GM19455 (cell line): ENCODE results near the gene STRIP2.

ENCODE experiments used
- ATAC-seq: cut with Tn5 transposase; IDR thresholded peaks from one replicate; pipeline ENCODE4 v1.9.1; 2021; ENCODE audit not compliant: unreplicated experiment

Gene STRIP2

GRCh38 chr7:129482781-129483180 lies 48.5 kb downstream of the STRIP2 start:
- no peak for ATAC-seq

GRCh38 chr7:129489491-129489890 lies 55.3 kb downstream of the STRIP2 start:
- no peak for ATAC-seq

DNA sequence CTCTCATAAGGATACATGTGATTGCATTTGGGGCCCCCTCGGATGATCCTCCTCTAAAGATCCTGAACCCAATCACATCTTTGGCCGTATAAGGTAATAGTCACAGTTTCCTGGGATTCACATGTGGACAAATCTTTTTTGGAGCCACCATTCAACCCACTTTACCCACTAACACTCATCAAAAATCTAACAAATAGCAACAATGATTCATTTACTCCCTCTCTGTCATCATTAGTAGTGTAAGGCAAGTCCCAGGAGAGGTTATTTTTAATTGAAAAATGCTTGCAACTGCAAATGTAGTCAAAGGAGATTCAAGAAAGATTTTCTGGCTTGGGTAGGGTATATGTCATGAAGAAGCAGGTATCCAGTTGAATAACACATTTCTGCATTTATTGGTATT lies 58.2 kb downstream of the STRIP2 start:
- ATAC-seq = no peak

DNA sequence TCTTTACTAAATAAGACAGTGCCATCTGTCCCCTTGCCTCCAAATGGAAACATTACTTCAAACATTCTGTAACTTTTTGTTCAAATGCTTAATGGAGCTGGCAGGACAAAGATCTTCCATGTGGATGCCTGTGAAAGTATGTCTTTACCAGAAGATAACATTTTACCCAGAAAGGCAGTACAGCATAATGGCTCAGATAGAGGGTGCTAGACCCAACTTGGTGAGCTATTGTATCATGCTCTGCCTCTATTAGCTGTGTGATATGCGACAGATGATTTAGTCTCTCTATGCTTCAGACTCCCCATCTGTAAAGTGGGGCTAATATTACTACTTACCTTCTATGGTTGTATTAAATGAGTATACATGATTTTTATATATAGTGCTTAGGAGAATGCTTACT lies 59.3 kb downstream of the STRIP2 start:
- ATAC-seq = no peak

DNA sequence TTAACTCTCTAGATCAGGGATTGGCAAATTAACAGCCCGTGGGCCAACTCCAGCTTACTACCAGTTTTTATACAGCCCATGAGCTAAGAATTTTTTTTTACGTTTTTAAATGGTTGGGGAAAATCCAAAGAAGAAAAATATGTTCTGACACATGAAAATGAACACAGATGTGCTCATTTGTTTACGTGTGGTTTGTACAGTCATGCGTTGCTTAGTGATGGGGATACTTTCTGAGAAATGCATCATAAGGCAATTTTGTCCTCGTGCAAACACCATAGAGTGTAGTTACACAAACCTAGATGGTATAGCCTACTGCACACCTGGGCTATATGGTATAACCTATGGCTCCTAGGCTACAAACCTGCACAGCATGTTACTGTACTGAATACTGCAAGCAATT lies 59.8 kb downstream of the STRIP2 start:
- peak; percentile 72 for ATAC-seq

DNA sequence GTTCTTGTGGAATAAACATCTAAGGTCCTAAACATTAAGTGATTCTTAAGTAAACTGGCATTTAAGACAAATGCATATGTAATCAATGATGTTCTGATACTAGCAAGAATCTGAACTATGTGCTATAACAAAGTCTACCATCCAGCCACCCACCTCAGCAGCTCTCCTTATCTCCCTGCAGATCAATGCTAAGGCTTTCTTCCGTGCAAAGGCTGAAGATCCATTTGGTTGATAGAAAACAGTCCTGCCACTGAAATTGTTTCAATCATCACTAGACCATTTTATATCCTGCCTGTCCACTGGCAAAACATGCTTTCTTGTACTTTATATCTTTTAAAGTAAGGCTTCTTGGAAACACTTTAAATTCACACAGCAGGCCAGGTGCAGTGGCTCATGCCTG lies 61.8 kb downstream of the STRIP2 start:
- ATAC-seq = no peak

DNA sequence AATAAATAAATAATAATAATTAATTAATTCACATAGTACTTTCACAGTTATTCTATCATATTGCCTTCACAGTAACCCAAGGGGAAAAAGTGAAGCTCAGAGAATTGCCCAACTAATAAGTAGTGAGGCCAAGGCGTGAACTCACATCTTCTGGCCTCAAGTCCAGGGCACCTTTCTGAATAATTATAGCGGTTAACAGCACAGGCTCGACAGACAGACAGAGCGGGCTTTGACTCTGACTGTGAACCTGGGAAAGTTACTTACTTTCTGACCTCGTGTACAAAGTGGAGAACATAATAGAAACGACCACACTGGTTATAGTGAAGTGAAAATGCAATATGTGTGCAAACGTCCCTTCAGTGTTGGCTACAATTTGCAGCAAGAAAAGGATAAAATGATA lies 62.4 kb downstream of the STRIP2 start:
- no peak for ATAC-seq

GRCh38 chr7:129497156-129497555 lies 62.9 kb downstream of the STRIP2 start:
- ATAC-seq = no peak

DNA sequence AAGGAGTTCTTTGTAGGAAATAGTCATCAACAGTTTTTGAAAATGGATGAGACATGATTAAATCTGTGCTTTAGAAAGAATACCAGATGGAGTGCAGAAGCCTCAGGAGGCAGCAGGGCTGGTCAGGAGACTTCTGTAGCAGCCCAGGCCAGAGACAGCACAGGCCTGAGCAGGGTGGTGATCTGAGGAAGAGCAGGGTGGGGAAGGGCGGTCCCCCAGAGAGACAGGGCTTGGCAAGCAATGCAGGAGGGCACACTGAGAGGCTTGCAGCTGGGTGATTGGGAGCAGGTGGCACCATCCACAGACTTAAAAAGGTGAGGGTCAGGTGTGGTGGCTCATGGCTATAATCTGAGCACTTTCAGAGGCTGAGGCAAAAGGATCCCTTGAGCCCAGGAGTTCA lies 63.8 kb downstream of the STRIP2 start:
- no peak for ATAC-seq

DNA sequence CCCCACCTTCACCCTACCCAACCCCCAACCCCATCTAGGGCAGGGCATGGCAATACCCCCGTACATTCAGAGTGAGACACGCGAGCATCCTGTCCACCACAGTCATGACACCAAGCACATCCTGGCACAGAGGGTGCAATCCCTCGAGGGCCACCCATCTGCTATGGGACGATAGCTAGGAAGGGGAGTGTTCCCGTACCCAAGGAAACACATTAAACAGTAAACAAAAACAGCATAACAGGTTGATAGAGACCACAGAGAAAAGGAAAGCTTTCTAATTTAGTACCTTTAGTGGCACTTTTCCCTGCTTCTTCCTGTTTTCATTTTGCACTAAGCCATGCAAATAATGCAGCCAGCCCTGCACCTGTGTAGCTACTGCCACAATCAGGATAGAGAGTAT lies 65.8 kb downstream of the STRIP2 start:
- ATAC-seq = no peak

DNA sequence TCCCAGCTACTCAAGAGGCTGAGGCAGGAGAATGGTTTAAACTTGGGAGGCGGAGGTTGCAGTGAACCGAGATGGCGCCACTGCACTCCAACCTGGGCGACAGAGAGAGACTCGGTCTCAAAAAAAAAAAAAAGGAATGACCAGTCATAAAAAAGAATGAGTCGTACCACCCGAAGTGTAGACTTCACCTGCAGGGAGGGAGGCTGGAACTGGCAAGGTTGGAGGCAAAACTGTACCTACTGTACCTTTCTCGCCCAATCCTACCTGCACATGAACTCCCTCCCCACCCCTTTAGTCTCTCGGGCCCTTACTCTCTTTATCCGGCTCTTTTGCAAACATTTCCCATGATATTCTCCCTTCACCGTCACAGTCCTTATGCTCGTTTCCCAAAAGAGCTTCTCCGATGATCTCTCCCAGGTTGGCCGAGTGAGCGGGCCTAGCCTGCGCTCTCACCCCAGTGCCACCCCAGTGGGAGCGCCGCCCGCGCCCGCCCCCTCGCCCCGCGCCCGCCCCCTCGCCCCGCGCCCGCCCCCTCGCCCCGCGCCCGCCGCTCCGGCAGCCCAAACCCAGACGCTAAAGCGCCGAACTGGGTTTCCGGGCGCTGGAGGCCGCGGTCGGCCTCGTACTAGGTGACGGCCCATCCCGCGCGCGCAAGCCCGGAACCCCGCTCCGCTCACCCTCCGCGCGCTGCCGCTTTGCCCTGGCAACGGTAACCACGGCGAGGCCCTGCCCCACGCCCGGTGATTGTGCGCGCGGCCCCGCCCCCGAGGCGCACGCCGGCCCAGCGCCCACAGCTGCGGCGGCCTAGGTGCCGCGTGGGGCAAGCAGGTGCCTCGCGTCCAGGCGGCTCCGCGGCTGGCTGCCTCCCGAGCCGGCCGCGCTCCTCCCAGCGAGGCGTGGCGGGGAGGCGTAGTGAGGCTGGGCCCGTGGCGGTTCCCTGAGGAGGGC lies 67.8 kb downstream of the STRIP2 start, which contains the start of gene SMKR1:
Gene SMKR1, plus strand, starts transcription at position 772 of the 948 bp plus-strand sequence. CDS start 294 bp downstream, outside the sequence.
- peak; percentile 85 for ATAC-seq

DNA sequence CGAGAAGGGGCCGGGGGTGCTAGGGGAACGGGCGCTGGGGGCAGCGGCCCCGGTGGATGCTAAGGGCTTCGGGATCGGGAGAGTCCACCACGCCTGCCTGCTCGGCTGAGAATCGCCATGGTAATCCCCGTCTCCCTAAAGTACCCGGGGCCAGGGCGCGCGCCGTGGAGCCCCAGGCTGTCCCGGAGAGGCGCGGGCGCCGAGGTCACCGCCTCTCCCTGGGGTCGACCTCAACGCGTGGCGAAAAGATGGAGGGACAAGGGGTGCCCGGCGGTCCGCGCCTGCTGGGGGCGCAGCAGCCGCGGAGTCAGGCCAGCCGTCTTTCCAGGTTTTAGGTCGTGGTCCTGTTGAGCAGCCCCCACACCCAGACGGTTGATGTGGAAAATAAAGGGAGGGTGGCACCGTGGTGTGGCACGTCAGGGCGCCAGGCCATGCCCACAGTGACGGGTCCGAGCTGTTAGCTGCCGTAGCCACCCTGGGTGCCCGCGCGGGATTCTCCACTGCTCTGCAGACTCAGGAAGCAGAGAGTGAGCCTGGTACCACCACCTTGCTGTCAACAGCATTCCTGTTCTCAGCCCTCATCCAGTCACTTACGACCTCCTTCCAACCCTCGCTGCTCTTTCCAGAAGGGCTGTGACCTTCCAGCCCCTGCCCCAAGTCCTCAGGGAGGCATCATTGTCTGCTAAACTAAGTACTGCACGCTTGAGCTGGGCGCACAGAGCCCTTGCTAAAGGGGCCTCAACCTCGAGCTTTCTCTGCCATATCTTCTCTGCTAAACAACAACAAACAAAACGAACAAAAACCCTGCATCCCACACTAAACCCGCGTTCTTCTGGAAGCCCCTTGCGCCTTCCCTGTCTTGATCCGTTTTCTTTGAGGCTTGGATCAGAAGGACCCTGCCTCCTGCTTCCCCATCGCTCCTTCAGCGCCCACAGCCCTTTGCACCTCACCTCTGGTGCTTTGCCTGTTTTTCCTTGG lies 68.8 kb downstream of the STRIP2 start:
- ATAC-seq = peak; percentile 22

DNA sequence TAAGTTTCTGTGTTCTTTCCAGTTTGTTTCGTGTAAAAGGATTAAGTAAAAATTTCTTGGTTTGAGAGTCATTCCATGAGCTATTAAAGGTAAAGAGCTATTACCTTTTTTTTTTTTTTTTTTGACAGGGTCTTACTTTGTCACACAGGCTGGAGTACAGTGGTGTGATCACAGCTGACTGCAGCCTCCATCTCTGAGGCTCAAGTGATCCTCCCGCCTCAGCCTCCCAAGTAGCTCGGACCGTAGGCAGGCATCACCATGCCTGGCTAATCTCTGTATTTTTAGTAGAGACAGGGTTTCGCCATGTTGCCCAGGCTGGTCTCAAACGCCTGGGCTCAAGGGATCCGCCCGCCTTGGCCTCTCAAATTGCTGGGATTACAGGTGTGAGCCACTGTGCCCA lies 69.5 kb downstream of the STRIP2 start:
- ATAC-seq = no peak

GRCh38 chr7:129512192-129512591 lies 78.0 kb downstream of the STRIP2 start:
- ATAC-seq = no peak

- ATAC-seq = no peak
Measured at GRCh38 chr7:129513546-129513945, 79.3 kb downstream of the STRIP2 start.

GRCh38 chr7:129514683-129515082 lies 80.5 kb downstream of the STRIP2 start:
- no peak for ATAC-seq

DNA sequence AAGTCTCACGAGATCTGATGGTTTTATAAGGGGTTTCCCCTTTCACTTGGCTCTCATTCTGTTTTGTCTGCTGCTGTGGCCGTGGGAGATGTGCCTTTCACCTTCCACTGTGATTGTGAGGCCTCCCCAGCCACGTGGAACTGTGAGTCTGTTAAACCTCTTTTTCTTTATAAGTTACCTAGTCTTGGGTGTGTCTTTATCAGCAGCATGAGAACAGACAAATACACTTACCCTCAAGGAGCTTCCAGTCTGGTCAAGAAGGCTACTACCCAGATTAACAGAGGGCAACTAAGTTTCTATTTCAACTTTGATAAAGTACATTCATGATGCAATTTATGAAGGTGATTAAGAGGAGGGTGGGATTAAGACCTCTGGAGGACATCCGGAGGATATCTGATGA lies 81.1 kb downstream of the STRIP2 start:
- no peak for ATAC-seq

DNA sequence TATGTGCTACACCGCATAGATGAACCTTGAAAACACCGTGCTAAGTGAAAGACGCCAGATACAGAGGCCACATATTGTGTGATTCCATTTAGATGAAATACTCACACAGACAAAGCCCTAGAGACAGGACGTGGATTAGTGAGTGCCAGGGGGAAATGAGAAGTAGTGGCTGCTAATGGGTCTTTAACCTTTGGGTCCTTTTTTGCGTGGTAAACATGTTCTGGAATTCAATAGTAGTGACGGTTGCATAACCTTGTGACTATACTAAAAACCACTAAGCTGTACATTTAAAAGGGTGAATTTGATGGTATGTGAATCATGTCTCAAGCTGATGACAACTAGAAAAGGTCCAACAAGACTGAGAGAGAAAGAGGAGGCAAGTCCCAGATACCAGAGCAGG lies 83.7 kb downstream of the STRIP2 start:
- no peak for ATAC-seq

DNA sequence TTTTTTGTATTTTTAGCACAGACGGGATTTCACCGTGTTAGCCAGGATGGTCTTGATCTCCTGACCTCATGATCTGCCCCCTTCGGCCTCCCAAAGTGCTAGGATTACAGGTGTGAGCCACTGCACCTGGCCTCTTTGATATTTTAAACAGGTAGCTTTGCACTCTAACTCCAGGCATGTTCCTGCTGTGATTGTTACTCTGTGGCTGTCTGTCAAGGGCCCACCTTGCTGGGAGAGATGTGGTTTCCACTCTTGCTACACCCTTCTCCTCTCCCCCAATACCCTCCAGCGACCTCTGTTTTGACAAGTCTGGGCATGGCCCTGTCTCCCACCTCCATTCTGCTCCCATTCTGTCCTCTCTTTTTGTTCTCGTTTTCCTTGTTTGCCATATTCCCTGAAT lies 85.2 kb downstream of the STRIP2 start:
- ATAC-seq = no peak

DNA sequence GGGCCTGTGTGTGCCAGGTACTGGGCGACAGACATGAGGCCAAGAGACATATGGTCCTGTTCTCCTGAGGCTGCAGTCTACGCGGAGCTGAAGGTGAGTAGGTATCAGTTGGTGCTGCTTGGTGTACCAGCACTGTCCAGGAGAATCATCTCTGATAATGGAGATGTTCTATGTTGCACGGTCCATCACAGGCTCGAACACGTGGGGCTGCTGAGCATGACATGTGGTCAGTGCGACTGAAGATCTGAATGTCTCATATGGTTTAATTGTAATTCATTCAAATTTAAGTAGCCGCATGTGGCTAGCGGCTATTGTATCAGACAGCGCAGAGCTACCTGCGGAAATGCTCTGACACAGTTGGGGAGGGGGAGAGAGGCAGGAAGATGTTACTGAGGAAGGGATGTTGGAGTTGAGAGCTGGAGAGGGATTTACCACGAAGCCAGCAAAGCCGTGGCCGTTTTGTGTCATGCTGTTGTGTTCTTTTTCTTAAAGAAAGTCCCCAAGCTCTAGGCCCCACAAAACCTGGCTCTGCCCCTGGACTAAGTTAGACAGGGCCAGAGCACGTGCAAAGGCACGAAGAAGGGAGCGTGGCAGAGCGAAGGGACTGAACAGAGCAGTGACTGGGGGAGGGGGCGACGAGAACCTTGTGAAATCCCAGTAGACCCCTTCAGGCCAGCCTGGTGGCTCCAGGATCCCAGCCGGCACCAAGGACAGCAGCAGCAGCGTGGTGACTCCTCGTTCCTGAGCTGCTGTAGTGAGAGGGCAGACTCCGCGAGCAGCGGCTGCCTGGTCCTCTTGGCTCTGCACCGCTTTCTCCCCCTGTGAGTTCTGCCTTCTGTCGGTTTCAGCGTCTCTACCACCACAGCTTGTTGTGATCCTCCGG lies 88.1 kb downstream of the STRIP2 start:
- no peak for ATAC-seq

DNA sequence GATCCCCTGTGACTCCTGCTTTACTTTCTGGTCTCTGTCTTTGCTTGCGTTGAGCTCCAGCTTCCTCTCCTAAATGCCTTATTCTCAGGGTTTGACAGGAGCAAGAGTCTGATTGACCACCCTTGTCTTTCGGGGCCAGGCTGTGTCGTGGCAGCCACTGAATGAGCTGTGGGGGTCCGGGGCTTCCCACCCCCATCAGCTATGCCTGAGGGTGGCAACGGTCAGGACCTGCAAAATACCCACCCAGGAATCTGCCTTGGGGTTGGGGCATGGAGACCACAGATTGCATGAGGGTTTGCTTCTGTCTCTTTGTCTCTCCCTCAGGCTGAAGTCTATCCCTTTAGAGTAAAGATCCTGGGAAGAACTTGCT lies 88.7 kb downstream of the STRIP2 start:
- no peak for ATAC-seq
